ENCODE results near the gene RFTN1. TPM values are rescaled to one million over a fixed set of nuclear protein-coding genes. Genes with fewer than 3 reads are reported as not detected.

The RFTN1 gene
- total RNA-seq, 1 donor from 2014 or later = 53.4 TPM

GRCh38 chr3:16551342-16551976, 38.0 kb upstream of the RFTN1 start:
- Mint-ChIP-seq H3K36me3 (ENCODE audit: low read depth) (no peaks in the 10 kb centered on the region), H3K27me3 (ENCODE audit: low read depth) (peaks cover 3% of the 10 kb centered on the region), H3K4me1 (ENCODE audit: low read depth) (peaks cover 15% of the 10 kb centered on the region), H3K4me3 (ENCODE audit: unreplicated experiment) (no peak overlapping the region), H3K27ac (ENCODE audit: unreplicated experiment) (peak overlapping the region; percentile 89), H3K9me3 (ENCODE audit: low read depth) (peaks cover 2% of the 10 kb centered on the region)
- TF ChIP-seq CTCF (IDR thresholded peaks at IDR 0.05) = no peak
- DNase-seq (ENCODE audit: low spot score) = no peak

DNA sequence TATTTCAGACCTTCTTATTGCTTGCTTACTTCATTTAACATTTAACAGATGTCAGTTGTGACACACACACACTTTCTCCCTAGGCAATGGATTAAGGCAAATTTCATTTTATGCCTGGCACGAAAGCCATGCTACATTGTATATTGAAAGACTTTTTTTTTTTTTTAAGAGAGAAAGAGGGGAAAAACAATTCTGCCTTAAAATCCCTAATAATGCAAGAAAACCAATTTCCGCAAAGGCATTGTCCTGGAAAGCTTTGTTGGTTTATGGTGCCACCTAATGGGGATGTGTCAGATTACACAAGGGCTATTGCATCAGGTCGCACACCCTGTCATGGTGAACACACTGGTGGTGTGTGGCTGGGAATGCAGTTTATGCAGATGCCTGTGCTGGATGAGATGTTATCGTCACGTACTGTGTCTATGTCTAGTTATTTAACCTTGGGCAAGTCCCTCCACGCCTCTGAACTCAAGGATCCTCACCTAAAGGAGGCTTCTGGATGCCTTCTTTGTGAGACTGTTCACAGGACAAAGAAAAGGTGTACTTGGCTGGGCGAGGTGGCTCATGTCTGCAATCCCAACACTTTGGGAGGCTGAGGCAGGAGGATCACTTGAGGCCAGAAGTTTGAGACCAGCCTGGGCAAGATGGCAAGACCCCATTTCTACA, 37.3 kb upstream of the RFTN1 start:
- H3K4me3 Mint-ChIP-seq (ENCODE audit: unreplicated experiment) = peak overlapping the region; percentile 51
- no peaks in the 10 kb centered on the region for H3K36me3 Mint-ChIP-seq (ENCODE audit: low read depth)
- H3K27ac Mint-ChIP-seq (ENCODE audit: unreplicated experiment) = peak overlapping the region; percentile 89
- peak; percentile 98 for TF ChIP-seq CTCF (IDR thresholded peaks at IDR 0.05)
- peaks cover 2% of the 10 kb centered on the region for H3K9me3 Mint-ChIP-seq (ENCODE audit: low read depth)
- no peak for DNase-seq (ENCODE audit: low spot score)
- peaks cover 3% of the 10 kb centered on the region for H3K27me3 Mint-ChIP-seq (ENCODE audit: low read depth)
- H3K4me1 Mint-ChIP-seq (ENCODE audit: low read depth) = peaks cover 15% of the 10 kb centered on the region

GRCh38 chr3:16550305-16550675, 36.8 kb upstream of the RFTN1 start:
- H3K4me3 Mint-ChIP-seq (ENCODE audit: unreplicated experiment) = peak overlapping the region; percentile 51
- DNase-seq (ENCODE audit: low spot score) = no peak
- H3K4me1 Mint-ChIP-seq (ENCODE audit: low read depth) = peaks cover 15% of the 10 kb centered on the region
- TF ChIP-seq CTCF (IDR thresholded peaks at IDR 0.05) = no peak
- H3K27me3 Mint-ChIP-seq (ENCODE audit: low read depth) = peaks cover 3% of the 10 kb centered on the region
- peak overlapping the region; percentile 39 for H3K27ac Mint-ChIP-seq (ENCODE audit: unreplicated experiment)
- H3K9me3 Mint-ChIP-seq (ENCODE audit: low read depth) = peaks cover 2% of the 10 kb centered on the region
- H3K36me3 Mint-ChIP-seq (ENCODE audit: low read depth) = no peaks in the 10 kb centered on the region

DNA sequence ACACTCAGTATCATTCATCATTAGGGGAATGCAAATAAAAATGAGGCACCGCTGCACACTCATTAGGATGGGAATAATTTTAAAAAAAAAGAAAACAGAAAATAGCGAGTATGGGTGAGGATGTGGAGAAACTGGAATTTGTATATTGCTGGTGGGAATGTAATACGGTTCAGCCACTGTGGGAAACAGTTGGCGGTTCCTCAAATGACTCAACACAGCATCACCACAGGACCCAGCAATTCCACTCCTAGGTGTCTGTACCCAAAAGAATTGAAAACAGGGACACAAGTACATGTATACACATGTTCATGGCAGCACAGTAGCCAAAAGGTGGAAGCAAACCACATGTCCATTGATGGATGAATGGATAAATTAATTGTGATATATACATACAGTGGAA, 35.2 kb upstream of the RFTN1 start:
- peaks cover 15% of the 10 kb centered on the region for H3K4me1 Mint-ChIP-seq (ENCODE audit: low read depth)
- no peaks in the 10 kb centered on the region for H3K36me3 Mint-ChIP-seq (ENCODE audit: low read depth)
- no peak for TF ChIP-seq CTCF (IDR thresholded peaks at IDR 0.05)
- DNase-seq (ENCODE audit: low spot score) = no peak
- peaks cover 1% of the 10 kb centered on the region for H3K27me3 Mint-ChIP-seq (ENCODE audit: low read depth)
- H3K9me3 Mint-ChIP-seq (ENCODE audit: low read depth) = peaks cover 2% of the 10 kb centered on the region
- H3K4me3 Mint-ChIP-seq (ENCODE audit: unreplicated experiment) = no peak overlapping the region
- H3K27ac Mint-ChIP-seq (ENCODE audit: unreplicated experiment) = no peak overlapping the region

- Mint-ChIP-seq H3K9me3 (ENCODE audit: low read depth) (peaks cover 2% of the 10 kb centered on the region), H3K4me1 (ENCODE audit: low read depth) (peaks cover 15% of the 10 kb centered on the region), H3K36me3 (ENCODE audit: low read depth) (no peaks in the 10 kb centered on the region), H3K4me3 (ENCODE audit: unreplicated experiment) (no peak overlapping the region), H3K27ac (ENCODE audit: unreplicated experiment) (no peak overlapping the region), H3K27me3 (ENCODE audit: low read depth) (peaks cover 4% of the 10 kb centered on the region)
- DNase-seq (ENCODE audit: low spot score) = no peak
- no peak for TF ChIP-seq CTCF (IDR thresholded peaks at IDR 0.05)
Observed at GRCh38 chr3:16547561-16548357, 34.3 kb upstream of the RFTN1 start.
